ENCODE results near the gene AVPR2.

DNA sequence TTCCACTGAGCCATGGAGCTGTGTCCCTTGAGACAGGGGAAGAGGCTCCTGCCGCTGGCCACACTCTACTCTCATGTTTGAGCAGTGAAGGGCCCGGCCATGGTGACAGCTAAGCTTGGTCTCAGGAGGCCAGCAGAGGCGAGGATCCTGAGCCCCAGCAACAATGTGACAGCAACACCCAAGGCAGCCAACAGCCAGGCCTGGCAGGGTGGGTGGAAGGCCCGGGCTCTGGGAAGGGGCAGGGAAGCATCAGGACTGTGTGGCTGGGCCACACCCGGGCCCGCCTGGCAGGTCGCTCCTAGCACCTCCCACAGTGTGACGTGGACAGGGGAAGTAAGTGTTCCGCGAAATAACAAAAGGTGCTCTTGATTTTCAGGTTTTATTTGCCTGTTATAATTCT lies 43.3 kb upstream of the AVPR2 start:
- TF ChIP-seq POLR2A (IDR thresholded peaks at IDR 0.05; ENCODE audit: low read length) (no peak), GATA1 (IDR thresholded peaks at IDR 0.05; ENCODE audit: low read depth, low read length) (no peak)
